NCI-H2196 treated with DMSO at 0.1 percent for 48 hours (cell line): ENCODE results near the gene GREM2.

ENCODE experiments used
- DNase-seq: peaks from one replicate; lab custom pipeline; 2025; ENCODE audit not compliant: unreplicated experiment; lab: John Stamatoyannopoulos, UW

The GREM2 gene

DNA sequence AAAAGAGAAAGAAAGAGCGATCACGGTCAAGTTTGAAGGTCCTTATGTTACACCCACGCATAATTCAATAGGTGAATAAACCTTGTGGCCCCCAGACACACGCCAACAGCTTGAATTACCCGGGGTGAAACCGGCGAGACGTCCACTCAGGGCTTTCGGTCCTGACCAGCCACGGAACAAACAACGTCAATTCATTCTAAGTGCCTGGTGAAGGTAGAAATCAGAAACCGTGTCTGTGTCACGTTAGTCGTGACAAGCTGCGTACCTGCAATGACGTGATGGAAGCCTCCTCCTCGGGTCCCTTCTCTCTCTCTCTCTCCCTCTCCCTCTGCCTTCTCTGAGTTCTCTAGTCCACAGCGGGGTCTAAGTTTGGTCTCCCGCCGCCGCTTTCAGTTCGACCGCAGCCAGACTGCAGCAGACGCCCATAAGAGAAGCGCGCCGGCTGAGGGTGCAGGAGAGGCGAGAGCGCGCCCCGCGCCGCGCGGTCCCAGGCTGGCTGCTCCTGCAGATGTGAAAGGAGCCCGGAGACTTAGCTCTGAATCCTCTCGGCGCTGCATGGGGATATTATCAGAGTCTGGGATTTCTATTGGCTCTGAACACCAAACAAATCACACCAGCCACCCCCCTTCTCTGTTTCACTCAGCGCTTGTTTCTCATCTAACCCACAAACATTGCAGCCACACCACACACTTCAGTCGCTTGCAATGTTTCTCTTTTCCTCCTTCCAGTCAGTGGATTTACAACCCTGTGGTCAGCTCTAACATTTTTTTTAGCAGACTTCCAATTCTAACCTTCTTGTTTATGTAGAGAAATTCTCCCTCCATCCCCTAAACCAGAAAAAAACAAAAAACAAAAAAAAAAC lies at the start of gene GREM2:
Gene GREM2 (minus strand): TSS at position 537 of the 862 bp plus-strand sequence. CDS start 118,680 bp downstream, outside the sequence.
- DNase-seq: no peak

DNA sequence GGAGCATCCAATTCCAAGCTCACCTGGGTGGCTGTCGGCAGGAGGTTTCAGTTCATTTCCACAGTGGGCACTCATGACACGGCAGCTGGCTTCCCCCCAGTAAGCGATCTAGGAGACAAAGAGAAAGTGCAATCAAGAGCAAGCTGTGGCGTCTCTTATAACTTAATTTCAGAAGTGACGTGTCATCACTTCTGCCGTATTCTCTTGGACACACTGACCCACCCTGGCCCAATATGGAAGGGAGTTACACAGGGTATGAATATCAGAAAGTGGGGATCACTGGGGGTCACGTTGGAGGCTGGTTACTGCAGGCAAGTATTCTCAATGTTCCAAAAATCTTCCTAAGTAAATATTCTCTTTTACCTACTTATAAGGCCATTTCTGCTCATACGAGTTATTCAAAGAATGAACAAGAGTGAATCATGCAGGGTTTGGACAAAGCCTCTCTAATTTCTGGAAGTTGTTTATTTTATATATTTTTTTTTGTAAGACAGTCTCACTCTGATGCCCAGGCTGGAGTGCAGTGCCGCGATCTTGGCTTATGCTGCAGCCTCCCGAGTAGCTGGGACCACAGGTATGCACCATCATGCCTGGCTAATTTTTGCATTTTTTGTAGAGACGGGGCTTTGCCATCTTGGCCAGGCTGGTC lies 46.5 kb upstream of the GREM2 start:
- DNase-seq: no peak

DNA sequence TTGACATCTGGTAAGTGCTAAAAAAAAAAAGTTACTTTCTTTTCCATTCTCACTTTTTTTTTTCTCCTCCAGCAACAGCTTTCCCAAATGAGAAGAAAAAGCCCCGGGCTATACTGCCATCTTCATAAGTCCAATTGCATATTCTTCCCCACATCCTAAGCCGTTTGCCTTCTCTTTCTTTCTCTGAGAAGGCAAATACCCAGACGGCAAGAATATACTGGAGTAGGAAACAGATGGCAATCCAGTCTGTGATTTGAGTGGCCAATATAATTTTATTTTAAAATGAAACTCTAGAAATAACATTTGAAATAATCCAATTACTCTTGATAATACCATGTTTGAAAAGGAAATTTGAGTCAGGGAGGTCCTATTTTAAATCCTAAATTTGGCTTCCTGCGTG lies 44.6 kb upstream of the GREM2 start:
- DNase-seq: no peak

DNA sequence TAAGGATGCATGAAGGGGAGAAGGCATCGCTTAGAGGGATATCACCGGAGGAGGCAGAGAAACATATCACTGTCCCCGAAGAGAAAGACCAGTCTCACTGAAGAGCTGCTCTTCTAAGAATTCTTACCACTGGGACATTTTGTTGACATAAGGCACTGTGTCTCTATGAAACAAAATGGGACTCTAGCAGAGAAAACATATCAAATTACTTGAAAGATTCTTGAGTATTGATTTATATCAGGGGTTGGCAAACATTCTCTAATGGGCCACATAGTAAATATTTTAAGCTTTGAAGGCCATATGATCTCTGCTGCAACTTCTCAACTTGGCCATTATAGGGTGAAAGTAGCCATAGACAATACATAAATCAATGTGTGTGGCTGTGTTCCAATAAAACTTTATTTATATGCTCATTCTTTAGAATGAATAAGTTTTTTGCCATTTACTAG lies 41.0 kb upstream of the GREM2 start:
- no peak for DNase-seq

DNA sequence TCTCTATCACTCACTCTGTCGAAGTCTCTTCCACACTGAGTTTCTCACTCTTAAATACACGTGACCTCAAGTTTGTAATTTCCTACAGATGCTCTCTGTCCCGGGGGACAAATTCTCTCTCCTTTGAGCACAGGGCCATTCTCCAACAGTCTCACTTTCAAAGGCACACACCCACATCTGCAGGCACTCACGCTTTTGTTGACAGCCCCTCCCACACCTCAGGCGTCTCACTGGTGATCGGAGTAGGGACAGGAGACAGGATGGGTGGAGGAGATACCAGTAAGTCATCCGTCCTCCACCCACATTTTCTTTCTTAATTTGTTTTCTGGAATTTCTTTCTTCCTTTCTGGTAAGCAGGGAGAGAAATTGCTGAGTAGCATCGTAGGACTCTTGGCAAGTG lies 40.6 kb upstream of the GREM2 start:
- DNase-seq: no peak

DNA sequence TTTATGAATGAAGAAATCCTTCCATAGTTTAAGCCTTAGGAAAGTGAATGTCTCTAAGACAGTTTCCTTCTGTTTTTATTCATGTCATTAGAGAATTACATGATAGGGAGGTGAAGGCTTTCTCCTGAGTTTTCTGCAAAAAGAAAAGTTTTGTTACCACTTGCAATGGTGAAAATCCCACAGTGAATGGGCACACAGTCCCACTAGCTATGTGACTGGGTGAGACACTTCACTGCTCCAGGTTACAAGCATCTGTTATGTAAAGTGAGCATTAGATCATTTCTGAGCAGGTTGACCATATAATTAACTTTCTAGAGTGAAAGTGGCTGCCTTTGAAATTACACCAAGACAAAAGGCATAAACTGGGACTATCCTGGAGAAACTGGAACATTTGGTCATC lies 38.9 kb upstream of the GREM2 start:
- no peak for DNase-seq

DNA sequence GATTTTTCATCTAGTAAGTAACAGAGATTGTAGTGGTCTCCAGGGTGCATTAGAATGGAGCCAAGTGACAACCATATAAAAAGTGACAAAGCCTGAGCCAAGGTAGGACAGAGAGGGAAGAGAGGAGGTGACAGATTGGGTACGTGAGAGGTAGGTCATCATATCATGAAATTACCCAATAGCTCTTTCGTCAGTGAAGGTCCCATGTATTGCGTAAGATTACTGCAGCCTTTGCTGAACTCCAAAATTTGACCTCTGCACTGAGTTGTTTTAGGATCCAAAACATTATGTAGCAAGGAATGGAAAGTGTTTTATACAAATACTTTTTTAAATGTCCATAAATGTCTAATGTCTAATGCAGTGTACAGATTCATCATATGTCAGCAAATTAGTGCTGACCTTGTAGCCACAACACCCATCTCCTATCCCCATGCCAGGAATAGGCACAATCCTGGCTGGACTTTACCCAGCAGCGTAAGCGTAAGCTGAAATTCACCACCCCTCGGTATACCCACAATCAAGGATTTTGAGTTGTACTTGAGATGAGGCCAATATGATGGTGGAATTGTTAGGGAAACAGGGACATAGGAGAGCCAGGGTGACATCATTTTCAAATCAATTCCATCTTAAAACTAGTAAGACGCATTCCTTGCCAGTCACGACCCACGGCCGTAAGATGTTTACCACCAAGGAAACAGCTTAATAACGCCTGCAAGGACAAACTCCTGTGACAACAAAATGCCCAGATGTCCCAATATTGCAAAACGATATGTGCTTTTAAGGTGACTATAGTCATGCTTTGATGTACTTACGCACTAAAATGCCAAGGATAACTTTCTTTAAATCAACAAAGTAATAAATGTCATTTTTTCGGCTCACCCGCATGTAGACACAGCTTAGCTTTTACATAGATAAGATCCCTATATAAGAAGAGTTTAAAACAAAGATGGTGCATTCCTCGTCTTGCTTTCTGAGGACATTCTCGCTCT lies 38.1 kb upstream of the GREM2 start:
- DNase-seq: no peak

DNA sequence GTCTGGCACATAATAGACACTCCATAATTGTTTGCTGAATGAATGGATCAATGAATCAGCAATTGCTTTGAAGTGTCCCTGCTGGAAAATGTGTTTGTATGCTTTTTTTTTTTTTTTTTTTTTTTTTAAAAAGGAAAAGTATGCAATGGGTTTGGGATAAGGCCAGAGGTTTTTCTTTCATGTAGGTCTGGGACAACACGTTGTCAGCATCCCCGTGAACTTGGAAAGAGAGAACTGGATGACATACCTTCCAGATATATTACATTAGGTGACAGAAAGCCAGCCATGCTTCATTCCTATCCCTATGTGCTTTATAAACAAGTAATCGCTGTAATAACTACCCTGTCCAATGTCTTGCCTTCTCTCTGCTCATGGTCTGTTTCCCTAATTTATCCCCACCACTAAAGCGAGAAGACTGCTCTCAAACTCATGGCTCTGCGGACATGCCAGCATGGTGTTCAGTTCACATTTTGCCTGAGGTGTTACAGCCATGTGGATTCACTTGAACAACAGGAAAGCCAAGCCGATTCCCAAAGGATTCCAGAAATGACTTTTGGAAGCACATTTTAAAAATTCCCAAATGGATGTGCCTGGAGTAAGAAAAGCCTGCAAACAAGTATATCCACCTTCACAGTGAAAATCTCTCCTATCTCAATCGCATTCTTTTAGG lies 34.8 kb upstream of the GREM2 start:
- no peak for DNase-seq

DNA sequence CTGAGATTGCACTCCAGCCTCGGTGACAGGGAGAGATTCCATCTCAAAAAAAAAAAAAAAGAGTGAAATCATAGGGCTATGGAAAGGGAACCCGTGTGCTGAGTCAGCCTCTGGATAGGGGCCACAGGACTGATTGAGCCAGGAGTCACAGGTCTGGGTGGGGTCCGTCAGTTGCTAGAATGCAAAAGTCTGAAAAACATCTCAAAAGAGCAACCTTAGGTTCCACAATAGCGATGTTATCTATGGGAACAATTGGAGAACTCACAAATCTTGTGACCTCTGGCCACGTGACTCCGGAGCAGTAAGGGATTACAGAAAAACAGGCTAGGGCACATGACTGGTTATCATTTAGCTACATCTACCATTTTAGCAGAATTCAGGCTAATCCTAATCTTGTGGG lies 32.8 kb upstream of the GREM2 start:
- DNase-seq: no peak

DNA sequence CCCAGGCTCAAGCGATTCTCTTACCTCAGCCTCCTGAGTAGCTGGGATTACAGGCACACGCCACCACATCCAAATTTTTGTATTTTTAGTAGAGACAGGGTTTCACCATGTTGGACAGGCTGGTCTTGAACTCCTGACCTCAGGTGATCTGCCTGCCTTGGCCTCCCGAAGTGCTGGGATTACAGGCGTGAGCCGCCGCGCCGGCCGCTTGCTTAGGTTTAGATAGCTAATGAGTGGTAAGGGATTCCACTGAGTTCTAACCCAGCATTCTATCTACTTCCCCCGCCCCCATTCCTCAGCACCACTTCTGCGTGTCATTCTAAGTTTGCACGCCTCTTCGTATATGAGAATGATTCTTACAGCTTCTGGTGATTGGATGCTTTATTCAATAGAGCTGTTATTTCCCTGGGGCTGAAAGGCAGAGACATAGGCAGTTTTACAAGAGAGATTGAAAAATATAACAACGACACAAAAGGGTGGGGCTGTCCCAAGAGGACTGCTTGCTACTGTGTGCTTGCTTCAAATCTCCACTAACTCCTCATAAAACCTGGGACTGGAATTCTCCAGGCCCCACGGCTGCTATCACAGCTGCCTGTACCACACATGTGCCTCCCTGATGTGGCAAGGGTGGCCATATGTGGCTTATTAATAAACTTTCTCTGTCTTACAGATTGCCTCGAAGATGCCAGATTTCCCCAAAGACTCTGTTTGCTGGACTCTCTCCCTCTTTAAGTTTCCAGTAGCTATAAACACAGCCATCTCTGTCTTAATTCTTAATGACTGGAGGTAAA lies 23.7 kb upstream of the GREM2 start:
- DNase-seq: no peak

DNA sequence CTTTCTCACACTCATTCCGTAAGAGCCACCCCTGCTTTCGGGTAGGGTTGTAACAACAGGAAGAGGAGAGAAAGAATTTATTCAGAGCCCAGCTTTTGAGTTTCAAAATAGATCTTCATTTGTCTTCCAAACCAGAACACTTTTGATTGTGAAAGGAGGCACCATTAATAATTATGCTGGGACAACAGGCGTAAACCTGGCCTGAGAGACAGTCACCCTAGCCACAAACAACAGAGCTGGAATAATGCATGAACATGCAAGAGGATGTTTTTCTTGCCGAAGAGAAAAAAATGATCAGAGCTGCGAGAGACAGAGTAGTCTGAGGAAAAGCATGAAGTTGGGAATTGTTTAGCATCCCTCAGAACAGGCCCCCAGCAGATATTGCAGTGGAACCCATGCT lies 18.5 kb upstream of the GREM2 start:
- DNase-seq: no peak

DNA sequence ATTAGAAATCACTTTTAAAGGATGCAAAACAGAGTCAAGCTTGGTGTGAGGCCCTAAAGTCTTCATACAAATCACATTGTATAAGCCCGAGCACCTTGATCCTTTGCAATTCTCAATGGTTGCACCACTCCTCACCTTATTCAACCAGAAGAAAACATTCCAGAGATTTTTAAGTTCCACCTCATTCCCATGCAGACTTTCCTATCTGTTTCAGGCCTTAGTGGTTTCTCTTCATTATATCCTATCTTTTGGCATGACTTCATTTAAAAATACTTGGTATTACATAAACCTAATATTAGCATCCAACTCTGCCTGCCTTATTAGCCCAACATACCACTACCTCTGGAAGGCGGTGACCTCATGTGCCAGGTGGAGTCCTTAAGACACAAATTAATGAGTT lies 9.3 kb upstream of the GREM2 start:
- no peak for DNase-seq

DNA sequence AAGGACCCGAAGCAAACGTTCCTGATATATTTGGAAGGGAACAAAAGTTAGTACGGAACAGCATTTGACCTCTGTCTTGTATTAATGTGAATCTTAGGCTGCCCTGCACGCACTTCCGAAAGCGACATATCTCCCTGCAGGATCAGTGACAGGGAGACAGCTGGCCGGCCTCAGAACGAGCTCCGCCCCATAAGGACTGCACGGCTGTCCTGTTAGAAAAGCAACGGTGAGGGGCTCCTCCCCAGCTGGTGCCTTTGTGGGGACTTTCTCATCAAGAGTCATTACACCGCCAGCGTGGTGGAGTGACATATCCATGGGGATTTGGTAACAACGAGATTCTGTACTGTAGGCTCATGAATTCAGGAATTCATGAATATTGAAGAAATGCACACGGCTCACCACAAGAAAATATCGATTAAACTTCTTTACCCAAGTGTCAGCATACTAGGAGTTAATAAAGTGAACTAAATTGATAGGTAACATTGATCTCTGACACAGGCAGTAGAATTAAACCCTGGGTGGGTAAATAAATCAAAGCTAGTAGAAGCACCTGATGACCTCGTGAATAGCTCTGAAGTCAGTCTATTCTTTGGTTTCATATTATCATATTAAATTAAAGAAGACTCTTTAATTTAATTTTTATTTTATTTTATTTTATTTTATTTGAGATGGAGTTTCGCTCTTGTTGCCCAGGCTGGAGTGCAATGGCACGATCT lies 8.1 kb upstream of the GREM2 start:
- no peak for DNase-seq

DNA sequence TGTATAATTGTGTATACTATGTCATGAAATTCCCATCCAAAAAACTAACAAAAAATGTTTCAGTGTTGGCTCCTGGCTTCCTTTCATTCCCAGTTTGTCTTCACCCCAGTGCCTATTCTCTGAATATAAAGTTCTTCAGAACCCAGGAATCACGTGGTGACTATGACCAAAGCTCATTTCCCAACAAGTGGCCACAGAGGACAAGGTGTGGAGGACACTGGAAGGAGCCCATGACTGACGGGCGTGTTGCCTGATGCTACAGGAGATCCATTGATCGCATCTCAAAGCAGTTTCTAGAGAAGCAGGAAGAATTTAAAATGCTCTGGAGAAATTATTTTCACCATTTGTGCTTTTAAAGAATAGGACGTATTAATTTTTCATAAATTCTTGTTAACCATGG lies 7.4 kb upstream of the GREM2 start:
- no peak for DNase-seq

DNA sequence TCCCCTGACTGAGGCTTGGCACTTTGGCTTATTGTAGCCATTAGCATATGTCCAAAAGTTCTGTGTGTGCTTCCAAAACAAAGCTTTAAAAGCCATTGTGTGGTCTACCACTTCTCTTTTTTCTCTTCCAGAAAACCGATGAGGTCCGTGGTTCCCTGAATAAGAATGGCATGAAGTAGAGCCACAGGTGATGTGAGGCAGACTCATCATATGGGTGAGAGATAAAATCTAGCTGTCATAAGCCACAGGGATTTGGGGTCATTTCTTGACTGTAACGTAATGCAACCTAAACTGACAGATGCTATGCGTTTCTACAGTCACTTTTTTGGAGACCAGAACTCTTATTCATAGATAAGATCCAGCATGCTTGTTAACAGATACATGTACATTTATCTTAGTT lies 7.0 kb upstream of the GREM2 start:
- no peak for DNase-seq

DNA sequence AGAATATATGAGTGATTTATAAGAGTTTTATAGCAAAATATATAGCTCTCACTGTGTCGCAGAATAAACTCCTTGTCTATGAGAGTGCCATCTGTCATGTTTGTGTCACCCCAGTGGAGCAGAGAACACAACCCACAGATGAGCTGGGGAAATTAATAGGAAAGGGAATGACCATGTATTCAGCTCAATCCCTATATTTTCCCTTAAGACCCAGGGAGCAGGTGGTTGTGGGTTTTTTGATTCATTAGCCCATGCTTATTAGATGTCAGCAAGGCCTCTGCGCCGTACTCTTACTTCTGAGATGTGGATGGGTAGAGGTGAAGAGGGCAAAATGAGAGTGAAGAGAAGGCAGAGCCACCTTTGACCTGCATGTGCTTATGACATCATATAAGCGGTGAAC lies 4.1 kb upstream of the GREM2 start:
- DNase-seq: no peak

DNA sequence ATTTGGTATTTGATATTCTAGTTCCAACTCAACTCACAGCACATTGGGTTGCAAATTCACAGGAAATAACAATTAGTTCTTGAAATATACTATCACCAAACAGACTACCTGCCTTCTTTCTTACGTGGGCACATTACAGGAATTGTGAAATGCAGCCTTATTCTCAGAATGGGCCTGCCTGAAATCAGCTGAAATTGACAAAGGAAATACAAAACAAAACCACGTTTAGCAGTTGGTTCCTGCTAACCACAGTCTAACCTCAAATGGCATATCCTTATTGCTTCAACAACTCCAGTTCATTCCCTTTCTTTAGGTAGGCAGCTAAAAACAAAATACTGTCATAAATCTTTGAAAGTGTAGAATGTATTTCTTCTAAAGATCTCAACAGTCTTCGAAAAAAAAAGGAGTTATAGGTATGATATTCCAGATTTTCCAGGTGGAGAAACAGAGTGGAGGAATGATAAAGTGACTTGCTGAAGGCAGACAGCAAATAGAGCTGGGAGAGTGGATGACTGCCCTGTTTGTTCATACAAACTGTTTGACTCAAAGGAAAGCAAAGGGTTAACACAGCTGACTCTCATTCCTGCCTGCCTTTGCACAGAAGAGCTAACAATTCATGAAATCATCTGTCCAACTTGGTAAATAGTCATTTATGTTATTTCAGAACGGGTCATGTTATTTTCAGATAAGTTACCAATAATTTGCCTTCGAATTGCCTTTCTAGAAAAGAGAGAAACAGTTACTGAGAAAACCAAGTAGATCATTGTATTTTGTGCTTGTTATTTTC lies 1.6 kb upstream of the GREM2 start:
- no peak for DNase-seq

DNA sequence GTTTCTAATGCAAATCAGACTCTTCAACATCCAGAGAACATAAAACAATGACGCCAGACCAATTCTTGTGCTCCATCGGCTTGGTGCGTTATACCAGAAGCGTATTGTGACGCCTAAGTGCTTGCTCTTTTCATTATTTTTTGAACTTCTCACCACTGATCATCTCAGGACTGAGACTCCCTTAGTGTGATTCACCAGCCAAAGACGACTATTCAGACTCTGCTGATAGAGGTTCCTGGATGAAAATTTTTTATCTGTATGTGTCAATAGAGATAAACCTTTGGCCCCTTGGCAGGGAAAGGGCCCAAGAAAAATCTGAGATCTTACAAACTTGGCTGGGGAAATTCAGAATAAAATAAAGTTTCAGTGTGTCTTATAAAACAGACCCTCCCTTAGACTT lies 856 bp upstream of the GREM2 start:
- no peak for DNase-seq

DNA sequence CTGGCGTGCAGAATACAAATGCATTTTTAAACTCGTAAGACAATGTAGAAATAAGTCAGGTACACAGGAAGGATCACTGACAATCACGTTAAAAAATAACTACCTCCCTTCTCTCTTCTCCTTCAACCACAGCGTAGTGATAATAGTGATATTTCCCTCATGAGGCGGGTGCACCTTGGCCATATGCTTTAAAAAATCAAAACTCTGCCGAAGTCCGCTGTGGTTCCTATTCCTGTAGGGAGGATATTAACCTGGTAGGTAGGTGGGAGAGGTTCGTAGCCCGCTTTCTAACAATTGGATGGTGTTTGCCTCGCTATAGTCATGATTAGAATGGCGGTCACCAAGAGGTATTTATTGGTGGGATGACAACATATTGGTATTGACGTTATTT lies 732 bp downstream of the GREM2 start:
- DNase-seq: no peak
